ENCODE measurements around the gene ACTN1.
A peak's percentile ranks its signal among the peaks of the same experiment; 100 is the strongest.

ACTN1 gene

DNA sequence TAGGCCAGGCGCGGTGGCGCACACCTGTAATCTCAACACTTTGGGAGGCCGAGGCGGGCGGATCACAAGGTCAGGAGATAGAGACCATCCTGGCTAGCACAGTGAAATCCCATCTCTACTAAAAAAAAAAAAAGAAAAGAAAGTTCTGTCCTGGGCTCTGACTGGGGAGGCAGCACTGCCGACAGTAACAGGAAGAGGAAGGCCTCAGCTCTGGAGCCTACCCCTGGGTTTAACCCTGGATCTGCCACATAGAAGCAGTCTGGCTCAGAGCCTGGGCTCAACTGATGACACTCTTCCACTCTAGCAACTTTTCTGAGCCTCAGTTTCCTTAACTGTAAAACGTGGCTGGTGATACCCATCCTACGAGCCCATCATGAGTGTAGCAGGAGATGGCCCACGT is 60.5 kb downstream of the ACTN1 start:
- no peak overlapping the region for H2AK5ac ChIP-seq (ENCODE audit: low read length, severe bottlenecking)

DNA sequence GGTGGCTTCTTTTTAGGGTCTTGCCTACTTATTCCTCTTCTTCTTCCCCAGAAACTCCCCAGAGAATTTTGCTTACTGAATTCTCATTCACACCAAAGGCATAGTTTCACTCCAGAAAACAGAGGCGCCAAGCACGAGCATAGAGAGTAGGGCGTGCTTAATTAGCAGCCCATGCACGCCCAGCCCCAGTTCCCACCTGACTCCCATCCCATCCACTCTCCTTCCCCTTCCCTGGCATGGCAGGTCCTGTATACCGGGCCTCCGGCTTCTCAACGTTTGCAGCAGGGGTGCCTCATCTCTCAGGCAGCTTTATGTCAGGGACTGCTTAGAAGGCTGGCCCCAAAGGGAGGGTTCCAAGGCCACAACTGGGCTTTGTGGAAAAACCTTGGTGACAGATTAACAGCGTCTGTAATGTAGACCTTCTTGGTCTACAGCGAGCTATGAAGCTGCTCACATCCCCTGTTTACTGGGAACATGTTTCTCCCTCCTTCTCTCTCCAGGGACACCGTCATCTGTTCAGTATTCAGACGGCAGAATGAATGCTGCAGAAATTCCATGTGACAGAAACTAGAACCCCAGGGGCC is 62.7 kb downstream of the ACTN1 start:
- no peak overlapping the region for H2BK15ac ChIP-seq (ENCODE audit: low read depth, poor library complexity, severe bottlenecking)
- H3K9me3 ChIP-seq (ENCODE audit: control insufficient read depth, low read length): no peaks in the 10 kb centered on the region
- no peak overlapping the region for H4K8ac ChIP-seq (ENCODE audit: low read length)
- H3K4me3 ChIP-seq (ENCODE audit: insufficient read depth in 1 of 2, low read depth in 1 of 2, low read length in 2 of 2): no peak overlapping the region
- H2BK120ac ChIP-seq (ENCODE audit: low read depth, low read length): no peak overlapping the region
- no peak overlapping the region for H3K23ac ChIP-seq (ENCODE audit: low read length in 2 of 2)
- DNase-seq: no peak
- WGBS: 92% methylated on average over 11 of the region's 11 CpGs
- no peak overlapping the region for H3K9ac ChIP-seq (ENCODE audit: low read length)
- no peak overlapping the region for H2BK5ac ChIP-seq (ENCODE audit: low read depth, low read length, poor library complexity, severe bottlenecking)
- H3K4me1 ChIP-seq (ENCODE audit: control insufficient read depth, insufficient read depth, low read depth, low read length): peaks cover 34% of the 10 kb centered on the region
- no peak overlapping the region for H2AFZ ChIP-seq (ENCODE audit: low read depth, low read length)
- H3K18ac ChIP-seq (ENCODE audit: low read depth in 1 of 2, low read length in 2 of 2): no peak overlapping the region
- no peak overlapping the region for H2AK5ac ChIP-seq (ENCODE audit: low read length, severe bottlenecking)
- H3K4me2 ChIP-seq (ENCODE audit: low read length, poor library complexity, severe bottlenecking): no peak overlapping the region
- peak overlapping the region in 1 of 2 experiments; percentile 23 for H2BK12ac ChIP-seq (ENCODE audit: low read length in 2 of 2)
- H3K79me1 ChIP-seq (replicated peaks; ENCODE audit: low read length, poor library complexity, severe bottlenecking): peaks cover 9% of the 10 kb centered on the region
- H3K14ac ChIP-seq (ENCODE audit: low read length in 2 of 2): no peak overlapping the region
- H3K4ac ChIP-seq (ENCODE audit: low read depth in 1 of 2, low read length in 2 of 2): no peak overlapping the region
- no peaks in the 10 kb centered on the region for H3K27me3 ChIP-seq (ENCODE audit: control insufficient read depth in 1 of 2, insufficient read depth in 1 of 2, low read length in 2 of 2)
- peak overlapping the region; percentile 2 for H3K27ac ChIP-seq (ENCODE audit: low read length, poor library complexity, severe bottlenecking)
- H3K36me3 ChIP-seq (ENCODE audit: control insufficient read depth in 1 of 2, insufficient read depth in 2 of 2, low read depth in 1 of 2, low read length in 2 of 2): peaks cover 72 to 76% of the 10 kb centered on the region in 2 experiments
- no peak overlapping the region for H4K91ac ChIP-seq (ENCODE audit: low read length)

More for the DNA sequence above, 60.5 kb downstream of the ACTN1 start:
- peaks cover 79 to 80% of the 10 kb centered on the region in 2 experiments for H3K36me3 ChIP-seq (ENCODE audit: control insufficient read depth in 1 of 2, insufficient read depth in 2 of 2, low read depth in 1 of 2, low read length in 2 of 2)
- H2AFZ ChIP-seq (ENCODE audit: low read depth, low read length): no peak overlapping the region
- H3K27ac ChIP-seq (ENCODE audit: low read length, poor library complexity, severe bottlenecking): no peak overlapping the region
- H3K4ac ChIP-seq (ENCODE audit: low read depth in 1 of 2, low read length in 2 of 2): no peak overlapping the region
- peaks cover 38% of the 10 kb centered on the region for H3K4me1 ChIP-seq (ENCODE audit: control insufficient read depth, insufficient read depth, low read depth, low read length)
- H2BK120ac ChIP-seq (ENCODE audit: low read depth, low read length): no peak overlapping the region
- H4K91ac ChIP-seq (ENCODE audit: low read length): no peak overlapping the region
- WGBS: 89% methylated on average over 10 of the region's 10 CpGs
- H3K23ac ChIP-seq (ENCODE audit: low read length in 2 of 2): no peak overlapping the region
- H2BK12ac ChIP-seq (ENCODE audit: low read length in 2 of 2): no peak overlapping the region
- H2BK15ac ChIP-seq (ENCODE audit: low read depth, poor library complexity, severe bottlenecking): no peak overlapping the region
- no peak overlapping the region for H3K14ac ChIP-seq (ENCODE audit: low read length in 2 of 2)
- H3K27me3 ChIP-seq (ENCODE audit: control insufficient read depth in 1 of 2, insufficient read depth in 1 of 2, low read length in 2 of 2): no peaks in the 10 kb centered on the region
- no peaks in the 10 kb centered on the region for H3K9me3 ChIP-seq (ENCODE audit: control insufficient read depth, low read length)
- no peak overlapping the region for H2BK5ac ChIP-seq (ENCODE audit: low read depth, low read length, poor library complexity, severe bottlenecking)
- no peak overlapping the region for H3K9ac ChIP-seq (ENCODE audit: low read length)
- H3K79me1 ChIP-seq (replicated peaks; ENCODE audit: low read length, poor library complexity, severe bottlenecking): peaks cover 6% of the 10 kb centered on the region
- no peak overlapping the region for H3K4me3 ChIP-seq (ENCODE audit: insufficient read depth in 1 of 2, low read depth in 1 of 2, low read length in 2 of 2)
- no peak overlapping the region for H4K8ac ChIP-seq (ENCODE audit: low read length)
- no peak for DNase-seq
- no peak overlapping the region for H3K4me2 ChIP-seq (ENCODE audit: low read length, poor library complexity, severe bottlenecking)
- H3K18ac ChIP-seq (ENCODE audit: low read depth in 1 of 2, low read length in 2 of 2): no peak overlapping the region

GRCh38 chr14:68913516-68913915 is 65.6 kb downstream of the ACTN1 start:
- DNase-seq: no peak
- peak overlapping the region; percentile 49 for H2AK5ac ChIP-seq (ENCODE audit: low read length, severe bottlenecking)
- H3K4me1 ChIP-seq (ENCODE audit: control insufficient read depth, insufficient read depth, low read depth, low read length): peaks cover 30% of the 10 kb centered on the region
- no peak overlapping the region for H4K91ac ChIP-seq (ENCODE audit: low read length)
- no peak overlapping the region for H3K4me2 ChIP-seq (ENCODE audit: low read length, poor library complexity, severe bottlenecking)
- H3K9ac ChIP-seq (ENCODE audit: low read length): no peak overlapping the region
- H3K4ac ChIP-seq (ENCODE audit: low read depth in 1 of 2, low read length in 2 of 2): no peak overlapping the region
- no peaks in the 10 kb centered on the region for H3K27me3 ChIP-seq (ENCODE audit: control insufficient read depth in 1 of 2, insufficient read depth in 1 of 2, low read length in 2 of 2)
- peaks cover 10% of the 10 kb centered on the region for H3K79me1 ChIP-seq (replicated peaks; ENCODE audit: low read length, poor library complexity, severe bottlenecking)
- H3K23ac ChIP-seq (ENCODE audit: low read length in 2 of 2): peak overlapping the region in 1 of 2 experiments; percentile 84
- H2BK5ac ChIP-seq (ENCODE audit: low read depth, low read length, poor library complexity, severe bottlenecking): no peak overlapping the region
- no peak overlapping the region for H2BK120ac ChIP-seq (ENCODE audit: low read depth, low read length)
- WGBS: 94% methylated on average over 3 of the region's 3 CpGs
- peaks cover 69 to 76% of the 10 kb centered on the region in 2 experiments for H3K36me3 ChIP-seq (ENCODE audit: control insufficient read depth in 1 of 2, insufficient read depth in 2 of 2, low read depth in 1 of 2, low read length in 2 of 2)
- no peak overlapping the region for H3K27ac ChIP-seq (ENCODE audit: low read length, poor library complexity, severe bottlenecking)
- H2BK15ac ChIP-seq (ENCODE audit: low read depth, poor library complexity, severe bottlenecking): no peak overlapping the region
- no peaks in the 10 kb centered on the region for H3K9me3 ChIP-seq (ENCODE audit: control insufficient read depth, low read length)
- no peak overlapping the region for H3K18ac ChIP-seq (ENCODE audit: low read depth in 1 of 2, low read length in 2 of 2)
- H3K4me3 ChIP-seq (ENCODE audit: insufficient read depth in 1 of 2, low read depth in 1 of 2, low read length in 2 of 2): no peak overlapping the region
- peak overlapping the region in 1 of 2 experiments; percentile 57 for H2BK12ac ChIP-seq (ENCODE audit: low read length in 2 of 2)
- H2AFZ ChIP-seq (ENCODE audit: low read depth, low read length): no peak overlapping the region
- H3K14ac ChIP-seq (ENCODE audit: low read length in 2 of 2): no peak overlapping the region
- H4K8ac ChIP-seq (ENCODE audit: low read length): no peak overlapping the region

GRCh38 chr14:68911594-68912227 is 67.4 kb downstream of the ACTN1 start:
- Histone ChIP-seq H3K23ac (ENCODE audit: low read length in 2 of 2) (no peak overlapping the region), H3K4me3 (ENCODE audit: insufficient read depth in 1 of 2, low read depth in 1 of 2, low read length in 2 of 2) (no peak overlapping the region), H2AK5ac (ENCODE audit: low read length, severe bottlenecking) (peak overlapping the region; percentile 82), H3K36me3 (ENCODE audit: control insufficient read depth in 1 of 2, insufficient read depth in 2 of 2, low read depth in 1 of 2, low read length in 2 of 2) (peaks cover 64 to 72% of the 10 kb centered on the region in 2 experiments), H3K9me3 (ENCODE audit: control insufficient read depth, low read length) (no peaks in the 10 kb centered on the region), H2BK15ac (ENCODE audit: low read depth, poor library complexity, severe bottlenecking) (no peak overlapping the region), H3K18ac (ENCODE audit: low read depth in 1 of 2, low read length in 2 of 2) (peak overlapping the region in 1 of 2 experiments; percentile 28), H2BK12ac (ENCODE audit: low read length in 2 of 2) (peak overlapping the region in 1 of 2 experiments; percentile 71), H3K4ac (ENCODE audit: low read depth in 1 of 2, low read length in 2 of 2) (no peak overlapping the region), H3K9ac (ENCODE audit: low read length) (no peak overlapping the region), H2AFZ (ENCODE audit: low read depth, low read length) (no peak overlapping the region), H4K91ac (ENCODE audit: low read length) (no peak overlapping the region), H3K79me1 (replicated peaks; ENCODE audit: low read length, poor library complexity, severe bottlenecking) (peaks cover 17% of the 10 kb centered on the region), H3K14ac (ENCODE audit: low read length in 2 of 2) (no peak overlapping the region), H3K4me2 (ENCODE audit: low read length, poor library complexity, severe bottlenecking) (no peak overlapping the region), H4K8ac (ENCODE audit: low read length) (no peak overlapping the region), H3K4me1 (ENCODE audit: control insufficient read depth, insufficient read depth, low read depth, low read length) (peaks cover 26% of the 10 kb centered on the region), H2BK5ac (ENCODE audit: low read depth, low read length, poor library complexity, severe bottlenecking) (no peak overlapping the region), H3K27me3 (ENCODE audit: control insufficient read depth in 1 of 2, insufficient read depth in 1 of 2, low read length in 2 of 2) (no peaks in the 10 kb centered on the region), H2BK120ac (ENCODE audit: low read depth, low read length) (no peak overlapping the region), H3K27ac (ENCODE audit: low read length, poor library complexity, severe bottlenecking) (peak overlapping the region; percentile 31)
- peak; percentile 87 for DNase-seq
- WGBS: 67% methylated on average over 9 of the region's 12 CpGs
